Measurements from ENCODE around the gene CDCP2. TPM values are rescaled to one million over a fixed set of nuclear protein-coding genes. Genes with fewer than 3 reads are reported as not detected.
A peak's percentile ranks its signal among the peaks of the same experiment; 100 is the strongest.

CDCP2 gene
- total RNA-seq, 1 donor from 2014 or later, result not detected

DNA sequence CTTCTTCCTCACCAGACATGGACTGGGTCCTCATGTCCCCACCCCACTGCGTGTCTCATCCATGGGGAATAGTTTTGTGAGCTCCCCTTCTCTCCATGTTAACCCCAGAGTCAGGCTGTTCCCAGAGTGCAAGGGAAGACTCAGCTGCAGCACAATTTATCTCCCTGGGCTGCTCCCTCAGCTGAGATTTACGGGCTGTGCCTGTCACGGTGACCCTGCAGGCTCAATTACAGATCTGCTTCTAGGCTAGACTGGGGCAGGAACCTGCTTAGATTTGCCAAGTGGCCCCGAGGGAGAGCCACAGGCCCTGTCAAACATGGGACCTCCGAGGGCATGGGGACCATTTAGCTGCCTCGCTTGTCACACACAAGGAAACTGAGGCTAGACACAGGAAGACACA is 37.8 kb downstream of the CDCP2 start:
- H3K4me3 ChIP-seq, result no peak overlapping the region
- H3K27ac ChIP-seq, result no peak overlapping the region
- TF ChIP-seq, protein P1, sequence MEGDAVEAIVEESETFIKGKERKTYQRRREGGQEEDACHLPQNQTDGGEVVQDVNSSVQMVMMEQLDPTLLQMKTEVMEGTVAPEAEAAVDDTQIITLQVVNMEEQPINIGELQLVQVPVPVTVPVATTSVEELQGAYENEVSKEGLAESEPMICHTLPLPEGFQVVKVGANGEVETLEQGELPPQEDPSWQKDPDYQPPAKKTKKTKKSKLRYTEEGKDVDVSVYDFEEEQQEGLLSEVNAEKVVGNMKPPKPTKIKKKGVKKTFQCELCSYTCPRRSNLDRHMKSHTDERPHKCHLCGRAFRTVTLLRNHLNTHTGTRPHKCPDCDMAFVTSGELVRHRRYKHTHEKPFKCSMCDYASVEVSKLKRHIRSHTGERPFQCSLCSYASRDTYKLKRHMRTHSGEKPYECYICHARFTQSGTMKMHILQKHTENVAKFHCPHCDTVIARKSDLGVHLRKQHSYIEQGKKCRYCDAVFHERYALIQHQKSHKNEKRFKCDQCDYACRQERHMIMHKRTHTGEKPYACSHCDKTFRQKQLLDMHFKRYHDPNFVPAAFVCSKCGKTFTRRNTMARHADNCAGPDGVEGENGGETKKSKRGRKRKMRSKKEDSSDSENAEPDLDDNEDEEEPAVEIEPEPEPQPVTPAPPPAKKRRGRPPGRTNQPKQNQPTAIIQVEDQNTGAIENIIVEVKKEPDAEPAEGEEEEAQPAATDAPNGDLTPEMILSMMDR (IDR thresholded peaks at IDR 0.05), result no peak
- H3K27me3 ChIP-seq, result no peaks in the 10 kb centered on the region
- H3K9me3 ChIP-seq, result no peaks in the 10 kb centered on the region
- no peak for DNase-seq (ENCODE audit: low spot score in 2 of 2)
- H3K36me3 ChIP-seq, result no peaks in the 10 kb centered on the region
- H3K4me1 ChIP-seq, result no peaks in the 10 kb centered on the region
- intact Hi-C loops (cut with DNase I), result no loop called here

DNA sequence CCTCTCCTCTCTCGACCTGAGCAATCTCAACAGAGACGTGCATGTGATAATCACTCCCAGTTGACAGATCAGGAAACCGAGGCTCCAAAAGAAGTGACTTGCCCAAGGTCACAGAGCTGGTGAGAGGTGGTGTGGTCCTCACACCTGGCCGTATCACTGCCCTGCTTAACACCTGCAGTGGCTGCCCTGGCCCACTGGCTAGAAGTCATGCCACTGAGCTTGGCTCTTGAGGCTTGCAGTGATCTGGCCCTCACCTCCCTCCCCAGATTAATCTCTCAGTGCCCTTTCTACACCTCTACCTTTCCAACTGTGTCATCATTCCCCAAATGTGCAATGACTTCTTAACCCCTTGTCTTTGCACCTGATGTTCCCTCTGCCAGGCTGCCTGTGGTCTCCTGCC is 38.8 kb downstream of the CDCP2 start:
- DNase-seq (ENCODE audit: low spot score in 2 of 2), result no peak

DNA sequence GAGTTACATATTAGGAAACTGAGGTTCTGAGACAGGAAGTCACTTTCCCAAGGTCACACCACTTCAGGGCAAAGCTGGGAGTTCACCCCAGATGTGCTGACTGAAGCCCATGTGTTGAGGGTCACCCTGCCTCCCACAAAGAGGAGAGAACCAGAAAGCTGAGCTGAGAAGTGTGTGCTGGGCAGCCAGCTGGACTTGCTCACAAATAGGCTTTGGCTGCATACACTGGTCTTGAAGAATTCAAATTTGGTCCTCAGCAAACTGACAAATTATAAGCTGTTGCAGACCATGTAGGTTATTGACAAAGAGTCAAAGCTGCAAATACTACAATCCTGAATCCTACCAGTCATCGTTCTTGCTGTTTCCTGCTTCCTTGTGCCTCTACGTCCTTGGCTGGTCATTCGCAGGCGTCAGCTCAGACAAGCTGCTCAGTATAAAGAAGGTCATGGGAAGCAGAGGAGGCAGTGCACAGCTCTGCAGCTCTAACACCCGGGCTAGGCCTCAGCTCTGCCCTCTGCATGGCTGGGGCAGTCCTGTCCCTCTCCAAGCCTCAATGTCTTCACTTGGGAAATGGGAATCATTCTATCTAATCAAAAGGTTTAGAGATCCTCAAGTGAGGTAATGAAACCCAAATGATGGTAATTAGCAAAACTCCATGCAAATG is 40.0 kb downstream of the CDCP2 start:
- intact Hi-C loops (cut with DNase I), result no loop called here
- TF ChIP-seq, protein P1 (IDR thresholded peaks at IDR 0.05), result no peak

More for the DNA sequence above, 38.8 kb downstream of the CDCP2 start:
- H3K9me3 ChIP-seq, result no peaks in the 10 kb centered on the region
- H3K36me3 ChIP-seq, result no peaks in the 10 kb centered on the region
- H3K27me3 ChIP-seq, result no peaks in the 10 kb centered on the region
- TF ChIP-seq, protein P1 (IDR thresholded peaks at IDR 0.05), result no peak
- no peak overlapping the region for H3K27ac ChIP-seq
- intact Hi-C loops (cut with DNase I), result no loop called here
- H3K4me3 ChIP-seq, result no peak overlapping the region
- no peaks in the 10 kb centered on the region for H3K4me1 ChIP-seq

DNA sequence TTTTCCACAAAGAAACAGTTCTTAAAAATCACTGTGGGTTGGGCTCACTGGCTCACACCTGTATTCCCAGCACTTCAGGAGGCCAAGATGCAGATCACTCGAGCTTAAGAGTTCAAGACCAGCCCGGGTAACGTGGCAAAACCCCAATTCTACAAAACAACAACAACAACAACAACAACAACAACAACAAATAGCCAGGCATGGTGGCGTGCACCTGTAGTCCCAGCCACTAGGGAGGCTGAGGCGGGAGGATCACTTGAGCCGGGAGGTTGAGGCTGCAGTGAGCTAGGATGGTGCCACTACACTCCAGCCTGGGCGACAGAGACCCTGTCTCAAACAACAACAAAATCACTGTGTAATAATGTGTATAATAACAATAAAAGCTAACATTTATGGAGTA is 40.8 kb downstream of the CDCP2 start:
- H3K27ac ChIP-seq, result no peak overlapping the region
- H3K9me3 ChIP-seq, result no peaks in the 10 kb centered on the region
- TF ChIP-seq, protein P1 (IDR thresholded peaks at IDR 0.05), result no peak
- DNase-seq (ENCODE audit: low spot score in 2 of 2), result peak in 1 of 2 donors; percentile 48
- H3K36me3 ChIP-seq, result no peaks in the 10 kb centered on the region
- H3K4me3 ChIP-seq, result no peak overlapping the region
- no peaks in the 10 kb centered on the region for H3K27me3 ChIP-seq
- intact Hi-C loops (cut with DNase I), result no loop called here
- no peaks in the 10 kb centered on the region for H3K4me1 ChIP-seq

More for the DNA sequence above, 40.0 kb downstream of the CDCP2 start:
- Histone ChIP-seq H3K27ac (no peak overlapping the region), H3K9me3 (no peaks in the 10 kb centered on the region), H3K36me3 (no peaks in the 10 kb centered on the region), H3K4me1 (no peaks in the 10 kb centered on the region), H3K4me3 (no peak overlapping the region), H3K27me3 (no peaks in the 10 kb centered on the region)
- DNase-seq (ENCODE audit: low spot score in 2 of 2), result peak in 1 of 2 donors; percentile 33

DNA sequence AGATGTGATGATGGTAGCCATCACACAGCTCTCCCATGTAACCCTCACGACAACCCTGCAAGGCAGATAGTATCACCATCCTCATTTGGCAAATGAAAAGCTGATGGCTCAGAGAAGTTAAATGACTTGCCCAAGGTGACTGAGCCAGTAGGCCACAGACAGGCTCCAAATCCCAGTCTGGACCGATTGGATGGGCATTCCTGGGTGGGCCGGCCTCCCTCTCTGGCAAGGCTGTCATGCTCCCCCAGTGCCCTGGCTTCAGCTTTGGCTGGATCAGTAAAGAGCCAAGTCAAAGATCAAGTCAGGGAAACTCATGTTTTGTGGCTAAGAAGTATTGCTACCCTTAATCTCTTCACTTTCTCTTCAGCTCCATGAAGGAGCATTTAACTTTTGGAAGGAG is 41.2 kb downstream of the CDCP2 start:
- no peaks in the 10 kb centered on the region for H3K9me3 ChIP-seq
- H3K36me3 ChIP-seq, result no peaks in the 10 kb centered on the region
- TF ChIP-seq, protein P1 (IDR thresholded peaks at IDR 0.05), result no peak
- H3K27me3 ChIP-seq, result no peaks in the 10 kb centered on the region
- no peaks in the 10 kb centered on the region for H3K4me1 ChIP-seq
- peak in 1 of 2 donors; percentile 3 for DNase-seq (ENCODE audit: low spot score in 2 of 2)
- no peak overlapping the region for H3K4me3 ChIP-seq
- intact Hi-C loops (cut with DNase I), result no loop called here
- H3K27ac ChIP-seq, result no peak overlapping the region

Data from ascending aorta (tissue), 2 donors.